HG03060 (cell line): Measurements from ENCODE around the gene OR6K3.
"Not testable (repeated sequence)": the region's sequence is repeated elsewhere in the genome, so short reads cannot be mapped to it uniquely, and the experiment has no call there.

ENCODE experiments used
- ATAC-seq: cut with Tn5 transposase; IDR thresholded peaks from one replicate; pipeline ENCODE4 v1.9.1; 2021; ENCODE audit warnings: low read depth, moderate number of reproducible peaks; ENCODE audit not compliant: unreplicated experiment

Gene OR6K3, protein sequence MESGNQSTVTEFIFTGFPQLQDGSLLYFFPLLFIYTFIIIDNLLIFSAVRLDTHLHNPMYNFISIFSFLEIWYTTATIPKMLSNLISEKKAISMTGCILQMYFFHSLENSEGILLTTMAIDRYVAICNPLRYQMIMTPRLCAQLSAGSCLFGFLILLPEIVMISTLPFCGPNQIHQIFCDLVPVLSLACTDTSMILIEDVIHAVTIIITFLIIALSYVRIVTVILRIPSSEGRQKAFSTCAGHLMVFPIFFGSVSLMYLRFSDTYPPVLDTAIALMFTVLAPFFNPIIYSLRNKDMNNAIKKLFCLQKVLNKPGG

GRCh38 chr1:158720620-158721019, at the start of gene OR6K3:
Gene OR6K3, minus strand, starts transcription at chr1:158720720. Its CDS starts 2,605 bp downstream, at chr1:158718115.
- no peak for ATAC-seq

- ATAC-seq = no peak
Observed at GRCh38 chr1:158754420-158754819, 33.9 kb upstream of the OR6K3 start, which contains the start of gene OR6K6. Gene OR6K6, plus strand, starts transcription at chr1:158754720. Its CDS starts 168 bp downstream, at chr1:158754888.

DNA sequence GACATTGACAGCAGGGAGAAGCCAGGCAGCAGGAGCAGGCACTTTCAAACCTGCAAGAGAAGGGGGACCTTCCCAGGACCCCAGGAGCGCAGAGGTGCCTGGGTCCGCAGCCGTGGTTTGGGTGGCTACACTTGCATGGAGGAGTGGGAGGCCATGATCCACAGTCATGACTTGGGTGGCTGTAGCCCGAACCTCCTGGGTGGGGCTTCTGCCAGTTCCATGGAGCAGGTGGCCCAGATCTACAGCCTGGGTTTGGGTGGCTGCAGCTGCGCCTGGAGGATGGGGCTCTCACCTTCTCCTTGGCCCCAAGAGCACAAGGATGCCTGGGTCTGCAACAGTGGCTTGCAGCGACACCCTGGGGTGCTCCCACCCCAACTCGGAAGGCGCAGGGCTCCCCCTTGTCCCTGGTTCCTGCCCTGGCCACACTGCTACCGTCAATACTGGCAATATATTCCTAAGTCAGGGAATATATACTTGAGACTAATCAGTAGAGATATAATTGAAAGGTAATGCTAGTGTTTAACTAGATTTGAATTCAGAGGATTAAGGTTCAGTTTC, 31.7 kb upstream of the OR6K3 start:
- no peak for ATAC-seq

DNA sequence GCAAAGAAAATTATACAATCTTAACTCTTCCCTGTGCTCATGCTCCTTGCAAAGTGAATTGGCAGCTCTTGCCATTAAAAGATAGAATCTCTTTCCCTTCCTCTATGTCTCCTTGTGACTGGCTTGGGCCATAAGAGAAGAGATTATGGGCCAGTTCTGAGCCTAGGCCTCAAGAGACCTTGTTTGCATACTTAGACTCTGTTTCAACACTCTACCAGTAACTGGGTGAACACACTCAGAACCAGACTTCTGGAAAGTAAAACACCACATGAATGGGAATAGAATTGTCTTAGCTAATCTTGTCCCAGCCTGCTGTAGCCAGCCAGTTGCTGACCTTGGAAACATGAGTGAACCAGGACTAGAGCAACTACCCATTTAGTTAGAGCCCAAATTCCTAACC, 15.3 kb upstream of the OR6K3 start:
- ATAC-seq = no peak

DNA sequence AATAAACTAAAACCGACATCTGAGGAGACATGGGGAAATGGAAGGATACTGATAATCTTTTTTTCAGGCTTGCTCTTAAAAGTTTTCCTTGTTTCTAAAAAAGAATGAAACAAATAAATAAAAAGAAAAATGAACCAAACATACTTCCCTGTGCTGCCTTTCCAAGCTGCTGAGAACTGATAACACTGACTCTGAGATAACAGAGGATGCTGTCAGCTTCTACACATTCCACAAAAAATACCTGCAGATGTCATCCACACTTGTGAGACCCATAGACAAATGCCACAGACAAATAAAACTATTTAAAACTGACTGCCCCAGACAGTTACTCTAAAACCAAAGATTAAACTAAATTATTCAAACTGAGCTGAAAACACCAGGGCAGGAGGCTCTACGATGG, 12.0 kb upstream of the OR6K3 start:
- ATAC-seq = no peak

GRCh38 chr1:158731707-158732106, 11.2 kb upstream of the OR6K3 start:
- ATAC-seq = no peak

GRCh38 chr1:158730453-158730852, 9.9 kb upstream of the OR6K3 start:
- ATAC-seq = no peak

GRCh38 chr1:158728510-158729225, 8.1 kb upstream of the OR6K3 start:
- ATAC-seq = no peak

GRCh38 chr1:158724442-158724841, 3.9 kb upstream of the OR6K3 start:
- no peak for ATAC-seq

- no peak for ATAC-seq
Observed at GRCh38 chr1:158719664-158720063, 856 bp downstream of the OR6K3 start.

- ATAC-seq = no peak
Observed at GRCh38 chr1:158717344-158717743, 3.2 kb downstream of the OR6K3 start.

DNA sequence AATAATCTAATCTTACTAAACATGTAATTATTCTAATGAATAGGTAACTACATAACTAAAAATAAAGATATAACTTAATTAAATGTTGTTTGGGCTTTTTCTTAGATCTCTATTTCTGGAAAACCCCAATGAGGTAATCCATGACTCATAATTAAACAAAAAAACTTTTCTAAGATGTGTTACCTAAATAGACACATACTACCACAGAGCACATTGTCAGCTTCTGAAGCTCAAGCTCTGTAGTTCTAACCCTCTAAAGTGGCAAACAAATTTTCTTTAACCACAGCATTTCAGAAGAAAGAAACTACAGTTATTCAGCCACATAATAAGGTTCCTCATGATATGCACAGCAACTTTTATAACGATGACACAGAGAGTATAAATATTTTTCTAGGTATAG, 4.2 kb downstream of the OR6K3 start:
- no peak for ATAC-seq

DNA sequence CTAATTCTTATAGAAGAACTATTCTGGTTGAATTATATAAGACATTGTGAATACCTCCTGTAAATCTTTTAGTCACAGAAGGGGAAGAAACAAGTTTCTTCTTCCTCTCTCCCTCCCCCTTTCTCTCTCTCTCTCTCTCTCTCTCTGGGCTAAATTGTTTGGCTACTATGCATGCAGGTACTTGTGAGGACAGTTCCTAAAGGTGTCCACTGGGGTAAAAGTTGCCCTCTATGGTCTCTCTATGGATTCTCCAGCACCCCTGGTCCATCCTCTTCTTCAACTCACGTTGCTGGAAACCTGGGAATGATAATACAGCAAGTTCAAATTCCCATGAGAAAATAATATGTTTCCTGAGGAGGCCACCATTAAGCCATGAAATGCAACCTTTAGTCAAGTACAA, 5.8 kb downstream of the OR6K3 start:
- no peak for ATAC-seq

GRCh38 chr1:158711098-158711497, 9.4 kb downstream of the OR6K3 start:
- ATAC-seq = no peak

GRCh38 chr1:158706096-158706495, 14.4 kb downstream of the OR6K3 start:
- no peak for ATAC-seq

GRCh38 chr1:158700552-158700951, 20.0 kb downstream of the OR6K3 start, which contains the start of gene OR6K2:
Gene OR6K2, minus strand, starts transcription at chr1:158700652. Its CDS starts 0 bp downstream, at chr1:158700652.
- no peak for ATAC-seq

GRCh38 chr1:158694596-158694995, 25.9 kb downstream of the OR6K3 start:
- no peak for ATAC-seq

- no peak for ATAC-seq
Observed at GRCh38 chr1:158692356-158692755, 28.2 kb downstream of the OR6K3 start.

- no peak for ATAC-seq
Observed at GRCh38 chr1:158691907-158692306, 28.6 kb downstream of the OR6K3 start.

DNA sequence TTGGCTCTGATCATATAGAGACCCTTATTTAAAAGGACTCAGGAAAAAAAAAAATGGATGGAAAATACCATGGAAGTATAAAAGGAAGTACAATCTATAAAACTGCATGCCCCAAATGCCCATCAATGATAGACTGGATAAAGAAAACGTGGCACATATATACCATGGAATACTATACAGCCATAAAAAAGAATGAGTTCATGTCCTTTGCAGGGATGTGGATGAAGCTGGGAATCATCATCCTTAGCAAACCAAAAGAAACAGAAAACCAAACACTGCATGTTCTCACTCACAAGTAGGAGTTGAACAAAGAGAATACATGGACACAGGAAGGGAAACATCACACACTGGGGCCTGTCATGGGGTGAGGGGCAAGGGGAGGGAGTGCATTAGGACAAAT, 29.4 kb downstream of the OR6K3 start:
- not testable (repeated sequence) for ATAC-seq

DNA sequence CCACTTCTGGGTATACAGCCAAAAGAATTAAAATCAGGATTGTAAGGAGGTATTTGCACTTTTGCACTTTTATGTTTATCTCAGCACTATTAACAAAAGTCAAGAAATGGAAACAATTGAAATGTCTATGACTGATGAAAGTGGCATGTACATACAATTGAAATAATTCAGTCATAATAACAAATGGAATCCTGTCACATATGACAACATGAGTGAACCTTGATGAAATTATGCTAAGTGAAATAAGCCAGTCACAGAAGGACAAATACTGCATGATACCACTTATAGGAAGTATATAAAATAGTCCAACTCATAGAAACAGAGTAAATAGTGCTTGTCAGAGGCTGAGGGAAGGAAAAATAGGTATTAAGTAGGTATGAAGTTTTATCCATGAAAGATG, 30.6 kb downstream of the OR6K3 start:
- no peak for ATAC-seq

DNA sequence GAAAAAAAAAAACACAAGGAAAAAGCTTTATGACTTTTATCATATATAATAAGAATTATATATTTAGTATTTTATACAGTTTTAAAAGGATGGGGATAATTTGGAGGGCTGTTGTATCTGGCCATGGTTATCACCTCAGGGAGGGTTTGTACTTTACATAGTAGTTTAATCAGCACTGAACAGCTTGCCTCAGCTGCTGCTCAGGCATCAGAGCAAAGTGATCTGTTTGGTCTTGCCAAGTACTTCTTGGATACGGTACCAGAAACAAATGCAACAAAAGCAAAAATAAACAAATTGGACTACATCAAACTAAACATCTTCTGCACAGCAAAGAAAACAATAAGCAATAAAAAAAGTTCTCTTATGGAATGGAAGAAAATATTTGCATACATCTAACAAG, 31.4 kb downstream of the OR6K3 start:
- ATAC-seq = no peak
